ENCODE results near the gene PIGA.

The PIGA gene

DNA sequence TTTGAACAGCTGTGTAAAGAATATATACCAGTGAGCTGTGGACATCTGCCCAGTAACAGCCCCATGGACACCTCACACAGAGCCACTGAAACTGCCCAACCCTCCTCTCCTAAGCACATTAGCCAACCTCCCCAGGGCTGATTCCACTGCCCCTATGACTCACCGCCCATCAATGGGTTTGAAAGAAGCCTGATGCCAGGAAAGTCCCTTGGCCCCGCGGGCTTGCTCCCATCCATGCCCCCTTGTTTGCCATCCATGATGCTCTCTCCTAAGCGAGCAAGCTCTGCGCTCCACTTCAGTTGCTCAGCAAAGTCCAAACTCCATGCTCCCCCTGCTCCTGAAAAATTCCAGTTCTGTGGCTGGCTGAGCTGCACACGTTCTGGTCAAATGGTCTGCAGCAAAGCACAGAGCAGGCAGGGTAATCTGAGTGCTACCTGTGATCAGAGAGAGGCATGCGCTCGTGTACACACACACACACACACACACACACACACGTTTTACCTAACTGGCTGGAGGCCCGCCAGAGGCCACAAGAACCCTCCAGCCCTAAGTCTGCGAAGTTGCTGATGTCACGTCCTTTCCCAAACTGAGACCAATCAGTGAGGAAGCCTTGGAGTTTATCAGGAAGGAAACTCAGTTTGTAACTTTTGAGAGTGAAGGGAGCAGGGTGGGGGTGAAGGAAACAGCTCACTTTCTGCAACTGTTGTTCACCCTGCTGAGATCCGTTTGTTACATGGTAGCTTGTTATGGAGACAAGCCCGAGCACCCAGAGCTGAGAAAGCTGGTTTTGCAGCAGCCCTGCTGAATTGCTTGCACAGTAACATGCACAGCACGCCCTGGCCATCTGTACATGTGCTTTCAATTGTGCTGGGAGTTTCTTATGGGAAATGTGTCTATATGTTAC lies 65.5 kb downstream of the PIGA start, which contains the start of gene ASB9:
TSS of gene ASB9 (minus strand) at position 466 of the 904 bp plus-strand sequence. CDS start at position 257, 209 bp downstream.
- no peaks in the 10 kb centered on the region for H3K36me3 Mint-ChIP-seq (ENCODE audit: insufficient read depth)
- DNase-seq (ENCODE audit: low spot score in 2 of 2) (no peak), ATAC-seq (replicated peaks; ENCODE audit: extremely low read depth, poor library complexity, severe bottlenecking) (peak; percentile 32)
- H3K27ac Mint-ChIP-seq (ENCODE audit: low read depth): no peak within 1 kb of the TSS
- H3K9me3 Mint-ChIP-seq: no peaks in the 10 kb centered on the region
- H3K4me1 Mint-ChIP-seq: peaks cover 7% of the 10 kb centered on the region
- H3K4me3 Mint-ChIP-seq: peak within 1 kb of the TSS; percentile 51
- H3K27me3 Mint-ChIP-seq: no peaks in the 10 kb centered on the region

All from central memory CD8-positive, alpha-beta T cell (primary cell).